Measurements from ENCODE around the gene DBN1.
"Not testable (repeated sequence)": the region's sequence is repeated elsewhere in the genome, so short reads cannot be mapped to it uniquely, and the experiment has no call there.

Gene DBN1

DNA sequence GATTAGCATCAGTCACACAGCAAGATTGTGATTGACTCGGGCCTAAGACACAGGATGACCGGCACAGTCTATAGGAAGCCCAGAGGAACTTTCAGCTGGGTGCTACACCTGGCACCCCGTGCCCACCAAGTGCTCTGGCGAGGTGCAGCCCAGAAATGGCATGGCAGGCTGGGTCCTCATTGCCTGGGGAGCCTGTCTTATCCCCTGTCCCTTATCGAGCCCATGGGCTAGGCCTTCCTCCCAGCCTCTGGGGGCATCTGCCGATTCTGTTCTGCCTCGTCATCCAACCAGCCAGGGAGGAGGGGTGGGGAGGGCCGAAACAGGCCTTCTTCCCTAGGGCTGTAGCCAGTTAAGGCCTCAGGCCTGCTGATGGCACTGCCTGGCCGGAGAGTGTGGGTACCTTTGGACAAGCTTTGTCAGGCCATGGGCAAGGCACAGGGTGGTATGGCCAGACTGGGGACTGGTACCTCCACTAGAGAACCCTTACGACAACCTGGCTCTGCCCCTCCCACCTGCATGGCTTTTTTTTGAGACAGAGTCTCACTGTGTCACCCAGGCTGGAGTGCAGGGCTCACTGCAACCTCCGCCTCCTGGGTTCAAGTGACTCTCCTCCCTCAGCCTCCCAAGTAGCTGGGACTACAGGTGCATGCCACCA is 45.4 kb downstream of the DBN1 start:
- Histone ChIP-seq H3K27ac (ENCODE audit: low read depth, low read length) (peak overlapping the region; percentile 35), H3K27me3 (ENCODE audit: control insufficient read depth in 1 of 2, insufficient read depth in 2 of 2, low read length in 2 of 2) (no peaks in the 10 kb centered on the region), H3K4me1 (ENCODE audit: control insufficient read depth in 1 of 2, insufficient read depth in 2 of 2, low read length in 2 of 2) (peaks cover 42 to 62% of the 10 kb centered on the region in 2 donors), H3K36me3 (ENCODE audit: control insufficient read depth in 1 of 2, insufficient read depth in 2 of 2, low read length in 2 of 2) (peaks cover 17 to 26% of the 10 kb centered on the region in 2 donors), H3K9ac (ENCODE audit: low read depth in 1 of 2, low read length in 2 of 2) (peak overlapping the region; percentile 85 to 91), H3K4me3 (ENCODE audit: low read depth in 1 of 2, low read length in 2 of 2) (peak overlapping the region; percentile 81 to 83), H3K9me3 (ENCODE audit: control insufficient read depth in 1 of 2, low read length in 2 of 2) (no peaks in the 10 kb centered on the region)

DNA sequence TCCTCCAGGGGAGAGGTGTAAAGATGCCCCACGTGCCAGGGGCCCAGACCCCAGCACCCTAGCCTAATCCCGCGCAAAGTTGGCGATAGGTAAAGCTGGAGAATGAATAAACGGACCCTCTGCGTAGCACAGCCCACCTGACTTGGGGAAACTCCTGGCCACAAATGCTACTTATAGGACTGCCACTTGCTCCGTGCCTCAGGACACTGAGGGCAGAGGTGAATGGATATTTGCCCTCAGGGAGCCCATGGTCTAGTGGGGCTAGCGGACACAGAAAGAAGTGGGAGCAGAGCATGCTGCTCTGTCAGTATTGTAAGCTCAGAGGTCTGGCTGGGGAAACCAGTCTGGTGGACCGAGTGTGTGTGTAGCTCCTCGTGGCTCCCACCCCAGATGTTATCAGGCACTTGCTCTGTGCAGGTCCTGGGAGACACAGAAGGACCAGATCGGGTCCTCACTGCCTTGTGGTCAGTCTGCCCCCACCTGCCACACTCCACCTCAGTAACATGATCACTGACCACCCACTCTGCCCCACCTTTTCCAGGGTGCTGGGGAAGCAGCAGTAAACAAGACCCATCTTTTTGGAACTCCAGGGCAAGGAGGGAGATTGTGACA is 46.1 kb downstream of the DBN1 start:
- Histone ChIP-seq H3K27ac (ENCODE audit: low read depth, low read length) (peak overlapping the region; percentile 87), H3K4me3 (ENCODE audit: low read depth in 1 of 2, low read length in 2 of 2) (peak overlapping the region; percentile 81 to 83), H3K27me3 (ENCODE audit: control insufficient read depth in 1 of 2, insufficient read depth in 2 of 2, low read length in 2 of 2) (no peaks in the 10 kb centered on the region), H3K9me3 (ENCODE audit: control insufficient read depth in 1 of 2, low read length in 2 of 2) (no peaks in the 10 kb centered on the region), H3K9ac (ENCODE audit: low read depth in 1 of 2, low read length in 2 of 2) (peak overlapping the region; percentile 85 to 91), H3K4me1 (ENCODE audit: control insufficient read depth in 1 of 2, insufficient read depth in 2 of 2, low read length in 2 of 2) (peaks cover 42 to 55% of the 10 kb centered on the region in 2 donors), H3K36me3 (ENCODE audit: control insufficient read depth in 1 of 2, insufficient read depth in 2 of 2, low read length in 2 of 2) (peaks cover 10 to 18% of the 10 kb centered on the region in 2 donors)

DNA sequence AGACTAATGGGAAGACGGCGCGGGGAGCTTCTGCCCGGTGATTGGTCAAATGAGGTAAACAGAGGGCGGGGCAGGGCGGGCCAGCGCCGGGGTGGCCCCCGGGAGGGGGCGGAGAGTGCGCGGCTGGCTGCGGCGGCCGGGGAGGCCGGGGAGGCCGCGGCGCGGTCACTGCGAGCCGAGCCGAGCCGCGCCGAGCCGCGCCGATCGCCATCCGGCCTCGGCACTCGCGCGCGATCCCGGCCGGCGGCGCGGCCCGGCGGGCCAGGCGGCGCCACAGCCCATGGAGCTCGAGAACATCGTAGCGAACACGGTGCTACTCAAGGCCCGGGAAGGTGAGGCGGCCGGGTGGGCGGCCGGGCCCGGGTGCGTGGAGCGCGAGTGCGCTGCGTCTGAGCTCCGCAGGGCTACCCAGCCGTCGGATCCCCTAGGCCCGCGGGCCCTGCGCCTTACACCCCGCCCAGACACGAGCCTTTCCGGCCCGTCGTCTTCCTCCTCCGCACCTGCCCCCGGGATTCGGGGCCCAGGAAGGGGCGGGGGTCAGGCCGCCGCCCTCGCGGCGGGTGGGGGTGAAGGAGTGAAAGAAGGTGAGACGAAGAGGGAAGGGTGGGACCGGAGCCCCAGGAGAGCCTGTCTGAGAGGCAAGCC is 46.7 kb downstream of the DBN1 start, which contains the start of gene GRK6:
Gene GRK6 (plus strand): TSS at position 111 of the 645 bp plus-strand sequence. CDS start 170 bp downstream, at position 281.
- H3K9ac ChIP-seq (ENCODE audit: low read depth in 1 of 2, low read length in 2 of 2), result peak within 1 kb of the TSS; percentile 85 to 91
- H3K36me3 ChIP-seq (ENCODE audit: control insufficient read depth in 1 of 2, insufficient read depth in 2 of 2, low read length in 2 of 2), result peaks cover 4 to 12% of the 10 kb centered on the region in 2 donors
- peak within 1 kb of the TSS; percentile 99 for H3K27ac ChIP-seq (ENCODE audit: low read depth, low read length)
- no peaks in the 10 kb centered on the region for H3K27me3 ChIP-seq (ENCODE audit: control insufficient read depth in 1 of 2, insufficient read depth in 2 of 2, low read length in 2 of 2)
- H3K4me3 ChIP-seq (ENCODE audit: low read depth in 1 of 2, low read length in 2 of 2), result peak within 1 kb of the TSS; percentile 81 to 83
- no peaks in the 10 kb centered on the region for H3K9me3 ChIP-seq (ENCODE audit: control insufficient read depth in 1 of 2, low read length in 2 of 2)
- peaks cover 42 to 49% of the 10 kb centered on the region in 2 donors for H3K4me1 ChIP-seq (ENCODE audit: control insufficient read depth in 1 of 2, insufficient read depth in 2 of 2, low read length in 2 of 2)

DNA sequence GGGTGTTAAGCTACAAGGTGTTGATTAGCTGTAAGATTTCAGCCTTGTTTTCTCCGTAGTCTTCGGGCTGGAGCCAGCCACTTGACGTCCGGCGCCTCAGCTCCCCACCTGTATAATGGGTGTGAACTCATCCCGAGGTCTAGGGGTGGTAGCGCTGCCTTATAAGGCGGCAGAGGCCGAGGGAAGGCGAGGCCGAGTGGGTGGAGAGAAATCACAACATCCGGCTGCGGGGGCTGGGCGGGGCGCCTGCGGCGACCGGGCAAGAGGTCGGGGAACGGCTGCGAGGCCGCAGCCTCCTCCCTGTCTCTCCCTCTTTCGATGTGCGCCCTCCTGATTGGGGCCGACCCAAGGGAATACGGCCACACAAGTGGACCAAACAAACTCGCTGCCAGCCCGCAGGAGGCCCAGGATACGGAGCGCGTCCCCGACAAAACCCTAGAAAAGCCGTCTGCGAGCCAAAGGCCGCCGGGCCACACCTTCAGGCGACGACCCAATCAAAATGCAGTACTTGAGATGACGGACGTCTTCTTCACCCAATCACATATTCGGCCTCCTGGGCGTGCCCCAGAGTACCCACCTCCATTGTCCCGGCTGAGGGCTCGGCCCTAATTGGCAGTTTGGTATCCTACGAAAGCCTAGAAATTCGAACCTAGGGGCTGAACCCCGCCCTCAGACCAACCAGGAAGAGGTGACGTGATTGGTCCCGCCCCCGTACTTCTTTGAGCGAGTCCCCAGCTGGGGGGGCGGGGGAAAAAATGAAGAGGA is 47.5 kb downstream of the DBN1 start:
- Histone ChIP-seq H3K27me3 (ENCODE audit: control insufficient read depth in 1 of 2, insufficient read depth in 2 of 2, low read length in 2 of 2) (no peaks in the 10 kb centered on the region), H3K9me3 (ENCODE audit: control insufficient read depth in 1 of 2, low read length in 2 of 2) (no peaks in the 10 kb centered on the region), H3K27ac (ENCODE audit: low read depth, low read length) (peak overlapping the region; percentile 99), H3K4me3 (ENCODE audit: low read depth in 1 of 2, low read length in 2 of 2) (peak overlapping the region; percentile 57 to 70), H3K36me3 (ENCODE audit: control insufficient read depth in 1 of 2, insufficient read depth in 2 of 2, low read length in 2 of 2) (peaks cover 2 to 11% of the 10 kb centered on the region in 2 donors), H3K9ac (ENCODE audit: low read depth in 1 of 2, low read length in 2 of 2) (peak overlapping the region; percentile 74 to 87), H3K4me1 (ENCODE audit: control insufficient read depth in 1 of 2, insufficient read depth in 2 of 2, low read length in 2 of 2) (peaks cover 38 to 42% of the 10 kb centered on the region in 2 donors)

DNA sequence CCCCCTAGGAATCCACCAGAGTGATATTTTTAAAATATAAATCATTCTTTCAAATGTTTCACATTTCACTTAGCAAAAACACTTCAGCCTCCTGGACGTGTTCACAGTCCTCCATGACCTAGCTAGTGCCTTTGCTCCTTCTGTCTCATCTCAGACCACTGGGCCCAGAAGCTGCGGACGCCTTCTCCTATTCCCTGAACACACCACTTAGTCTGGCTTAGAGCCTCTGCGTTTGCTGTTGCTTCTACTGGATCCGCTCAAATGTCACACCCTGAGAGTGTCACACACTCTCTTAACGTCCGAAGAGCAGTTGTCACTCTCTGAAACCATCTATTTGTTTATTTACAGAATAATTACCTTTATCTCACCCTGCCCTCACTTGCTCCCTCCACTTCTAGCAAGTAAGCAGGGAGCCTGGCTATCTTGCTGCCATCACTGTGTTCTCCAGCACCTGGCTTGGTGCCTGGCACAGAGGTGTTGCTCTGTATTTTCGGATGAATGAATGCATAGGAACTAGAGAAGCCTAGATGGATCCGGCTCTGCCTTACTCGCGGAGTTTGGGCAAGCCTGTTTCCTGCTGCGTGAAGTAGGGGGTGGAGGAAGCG is 48.1 kb downstream of the DBN1 start:
- Histone ChIP-seq H3K27me3 (ENCODE audit: control insufficient read depth in 1 of 2, insufficient read depth in 2 of 2, low read length in 2 of 2) (no peaks in the 10 kb centered on the region), H3K4me3 (ENCODE audit: low read depth in 1 of 2, low read length in 2 of 2) (peak overlapping the region; percentile 57 to 70), H3K9me3 (ENCODE audit: control insufficient read depth in 1 of 2, low read length in 2 of 2) (no peaks in the 10 kb centered on the region), H3K36me3 (ENCODE audit: control insufficient read depth in 1 of 2, insufficient read depth in 2 of 2, low read length in 2 of 2) (peaks cover 0 to 4% of the 10 kb centered on the region in 2 donors), H3K4me1 (ENCODE audit: control insufficient read depth in 1 of 2, insufficient read depth in 2 of 2, low read length in 2 of 2) (peaks cover 35 to 37% of the 10 kb centered on the region in 2 donors), H3K9ac (ENCODE audit: low read depth in 1 of 2, low read length in 2 of 2) (peak overlapping the region; percentile 74 to 87), H3K27ac (ENCODE audit: low read depth, low read length) (peak overlapping the region; percentile 99)

DNA sequence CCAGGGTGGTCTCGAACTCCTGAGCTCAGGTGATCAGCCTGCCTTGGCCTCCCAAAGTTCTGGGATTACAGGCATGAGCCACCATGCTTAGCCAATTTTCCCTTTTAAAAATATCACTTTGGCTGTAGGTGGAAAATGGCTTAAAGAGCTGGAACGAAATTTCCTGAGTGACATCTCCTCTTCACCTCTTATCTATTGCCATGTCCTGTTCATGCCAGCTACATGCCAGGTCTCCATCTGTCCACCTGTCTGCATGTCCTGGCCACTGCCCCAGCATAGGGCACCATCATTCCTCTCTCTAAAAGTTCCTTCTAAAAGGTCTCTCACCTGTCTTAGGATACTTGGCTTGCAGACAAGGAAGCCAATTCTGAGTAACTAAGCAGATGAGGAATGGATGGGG is 49.8 kb downstream of the DBN1 start:
- Histone ChIP-seq H3K4me1 (ENCODE audit: control insufficient read depth in 1 of 2, insufficient read depth in 2 of 2, low read length in 2 of 2) (peaks cover 24 to 26% of the 10 kb centered on the region in 2 donors), H3K4me3 (ENCODE audit: low read depth in 1 of 2, low read length in 2 of 2) (no peak overlapping the region), H3K9ac (ENCODE audit: low read depth in 1 of 2, low read length in 2 of 2) (no peak overlapping the region), H3K9me3 (ENCODE audit: control insufficient read depth in 1 of 2, low read length in 2 of 2) (no peaks in the 10 kb centered on the region), H3K27ac (ENCODE audit: low read depth, low read length) (no peak overlapping the region), H3K36me3 (ENCODE audit: control insufficient read depth in 1 of 2, insufficient read depth in 2 of 2, low read length in 2 of 2) (no peaks in the 10 kb centered on the region), H3K27me3 (ENCODE audit: control insufficient read depth in 1 of 2, insufficient read depth in 2 of 2, low read length in 2 of 2) (no peaks in the 10 kb centered on the region)

DNA sequence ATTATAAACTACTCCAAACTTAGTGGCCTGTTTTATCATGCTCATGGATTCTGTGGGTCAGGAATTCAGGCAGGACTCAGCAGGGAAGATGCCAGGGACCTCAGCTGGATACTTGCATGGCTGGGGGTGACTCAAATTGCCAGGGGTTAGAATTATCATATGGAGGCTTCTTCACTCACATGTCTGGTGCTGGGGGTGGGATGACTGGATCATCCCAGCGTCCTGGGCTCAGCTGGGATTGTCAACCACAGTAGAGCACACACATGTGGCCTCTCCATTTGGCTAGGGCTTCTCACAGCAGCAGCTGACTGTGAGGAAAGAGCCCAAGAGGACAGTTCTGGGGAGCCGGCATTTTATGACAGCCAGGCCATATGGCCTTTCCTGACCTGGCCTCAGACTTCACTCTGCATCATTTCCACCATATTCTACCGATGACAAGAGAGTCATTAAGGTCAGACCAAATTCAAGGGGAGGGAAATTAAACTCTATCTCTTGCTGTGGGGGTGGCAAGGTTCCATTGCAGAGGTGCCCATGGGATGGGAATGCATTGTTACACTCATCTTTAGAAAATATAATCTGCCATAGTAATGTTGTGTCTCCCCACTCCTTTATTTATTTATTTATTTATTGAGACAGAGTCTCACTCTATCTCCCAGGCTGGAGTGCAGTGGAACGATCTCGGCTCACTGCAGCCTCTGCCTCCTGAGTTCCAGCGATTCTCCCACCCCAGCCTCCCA is 52.2 kb downstream of the DBN1 start:
- H3K9ac ChIP-seq (ENCODE audit: low read depth in 1 of 2, low read length in 2 of 2), result no peak overlapping the region
- H3K27me3 ChIP-seq (ENCODE audit: control insufficient read depth in 1 of 2, insufficient read depth in 2 of 2, low read length in 2 of 2), result no peaks in the 10 kb centered on the region
- H3K36me3 ChIP-seq (ENCODE audit: control insufficient read depth in 1 of 2, insufficient read depth in 2 of 2, low read length in 2 of 2), result no peaks in the 10 kb centered on the region
- H3K27ac ChIP-seq (ENCODE audit: low read depth, low read length), result no peak overlapping the region
- H3K4me1 ChIP-seq (ENCODE audit: control insufficient read depth in 1 of 2, insufficient read depth in 2 of 2, low read length in 2 of 2), result peaks cover 12 to 18% of the 10 kb centered on the region in 2 donors
- no peak overlapping the region for H3K4me3 ChIP-seq (ENCODE audit: low read depth in 1 of 2, low read length in 2 of 2)
- no peaks in the 10 kb centered on the region for H3K9me3 ChIP-seq (ENCODE audit: control insufficient read depth in 1 of 2, low read length in 2 of 2)

DNA sequence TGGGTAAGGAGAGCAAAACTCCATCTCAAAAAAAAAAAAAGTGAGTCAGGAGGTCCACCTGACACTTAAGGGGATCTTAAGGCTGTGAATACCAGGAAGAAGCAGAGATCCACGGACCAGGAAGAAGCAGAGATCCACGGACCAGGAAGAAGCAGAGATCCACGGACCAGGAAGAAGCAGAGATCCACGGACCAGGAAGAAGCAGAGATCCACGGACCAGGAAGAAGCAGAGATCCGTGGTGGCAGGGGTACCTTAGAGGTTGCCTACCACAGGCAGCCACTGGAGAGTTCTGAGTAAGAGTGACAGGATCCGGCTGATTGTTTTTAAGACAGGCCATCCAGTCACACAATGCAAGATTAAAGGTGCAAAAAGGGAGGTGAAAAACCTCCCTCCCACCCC is 53.0 kb downstream of the DBN1 start:
- H3K4me3 ChIP-seq (ENCODE audit: low read depth in 1 of 2, low read length in 2 of 2); H3K27me3 ChIP-seq (ENCODE audit: control insufficient read depth in 1 of 2, insufficient read depth in 2 of 2, low read length in 2 of 2); H3K27ac ChIP-seq (ENCODE audit: low read depth, low read length); H3K9me3 ChIP-seq (ENCODE audit: control insufficient read depth in 1 of 2, low read length in 2 of 2); H3K9ac ChIP-seq (ENCODE audit: low read depth in 1 of 2, low read length in 2 of 2); H3K36me3 ChIP-seq (ENCODE audit: control insufficient read depth in 1 of 2, insufficient read depth in 2 of 2, low read length in 2 of 2): not testable (repeated sequence)
- H3K4me1 ChIP-seq (ENCODE audit: control insufficient read depth in 1 of 2, insufficient read depth in 2 of 2, low read length in 2 of 2), result peaks cover 12 to 18% of the 10 kb centered on the region in 2 donors

DNA sequence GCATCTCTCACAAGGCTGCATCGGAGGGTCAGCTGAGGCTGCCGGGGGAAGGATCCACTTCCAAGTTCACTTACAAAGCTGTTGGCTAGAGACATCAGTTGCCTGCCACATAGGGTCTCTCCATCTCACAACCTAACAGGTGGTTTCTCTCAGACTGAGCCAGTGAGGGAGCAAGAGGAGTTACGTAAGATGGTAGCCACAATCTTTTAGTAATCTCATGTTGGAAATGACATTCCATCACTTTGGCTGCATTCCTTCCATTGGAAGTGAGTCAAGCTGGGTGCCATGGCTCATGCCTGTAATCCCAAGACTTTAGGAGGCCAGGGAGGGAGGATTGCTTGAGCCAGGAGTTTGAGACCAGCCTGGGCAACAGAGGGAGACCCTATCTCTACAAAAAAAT is 54.4 kb downstream of the DBN1 start:
- Histone ChIP-seq H3K27ac (ENCODE audit: low read depth, low read length) (no peak overlapping the region), H3K27me3 (ENCODE audit: control insufficient read depth in 1 of 2, insufficient read depth in 2 of 2, low read length in 2 of 2) (no peaks in the 10 kb centered on the region), H3K4me3 (ENCODE audit: low read depth in 1 of 2, low read length in 2 of 2) (no peak overlapping the region), H3K9me3 (ENCODE audit: control insufficient read depth in 1 of 2, low read length in 2 of 2) (no peaks in the 10 kb centered on the region), H3K9ac (ENCODE audit: low read depth in 1 of 2, low read length in 2 of 2) (no peak overlapping the region), H3K36me3 (ENCODE audit: control insufficient read depth in 1 of 2, insufficient read depth in 2 of 2, low read length in 2 of 2) (no peaks in the 10 kb centered on the region), H3K4me1 (ENCODE audit: control insufficient read depth in 1 of 2, insufficient read depth in 2 of 2, low read length in 2 of 2) (peaks cover 8 to 13% of the 10 kb centered on the region in 2 donors)
